Measurements from ENCODE around the gene CNOT10. TPM values are rescaled to one million over a fixed set of nuclear protein-coding genes. Genes with fewer than 3 reads are reported as not detected.
"Not testable (repeated sequence)": the region's sequence is repeated elsewhere in the genome, so short reads cannot be mapped to it uniquely, and the experiment has no call there.

The CNOT10 gene
- total RNA-seq, 1 experiment from 2014 or later, result 14.1 TPM

DNA sequence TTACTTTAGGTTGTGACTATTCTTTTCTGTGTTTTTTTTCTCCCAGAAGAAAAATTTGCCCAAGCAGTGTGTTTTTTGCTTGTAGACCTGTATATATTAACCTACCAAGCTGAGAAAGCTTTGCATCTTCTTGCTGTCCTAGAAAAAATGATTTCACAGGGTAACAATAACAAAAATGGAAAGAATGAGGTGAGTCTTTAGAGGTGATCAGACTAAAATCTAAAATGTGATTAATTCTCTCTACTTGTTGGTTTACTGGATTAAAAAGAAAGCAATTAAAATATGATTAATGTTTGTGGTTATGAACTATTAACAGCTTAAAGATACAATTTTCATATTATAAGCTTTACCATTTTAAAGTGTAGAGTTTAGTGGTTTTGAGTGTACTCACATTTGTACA is 28.2 kb downstream of the CNOT10 start:
- Histone ChIP-seq H3K27me3 (no peaks in the 10 kb centered on the region), H3K9me3 (no peaks in the 10 kb centered on the region), H3K4me3 (no peak overlapping the region), H3K36me3 (no peaks in the 10 kb centered on the region; the same call in 1 of the 2 replicates)
- DNase-seq, result no peak

DNA sequence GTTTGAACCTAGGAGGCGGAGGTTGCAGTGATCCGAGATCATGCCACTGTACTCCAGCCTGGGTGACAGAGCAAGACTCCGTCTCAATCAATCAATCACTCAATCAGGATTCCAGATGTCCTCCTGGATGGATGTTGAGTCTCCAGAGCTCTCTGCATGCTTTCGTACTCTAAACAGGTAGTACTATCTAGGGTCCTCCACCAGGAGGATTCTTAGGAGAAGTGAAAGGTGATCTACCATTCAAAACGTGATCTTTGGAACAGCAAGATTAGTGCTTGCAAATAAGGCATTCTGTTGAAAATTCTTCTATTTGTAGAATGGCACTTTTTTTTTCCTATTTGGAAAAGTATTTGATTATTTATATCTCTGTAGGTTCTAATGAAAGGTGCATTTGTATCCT is 34.3 kb downstream of the CNOT10 start:
- peaks cover 2% of the 10 kb centered on the region for H3K36me3 ChIP-seq
- no peaks in the 10 kb centered on the region for H3K9me3 ChIP-seq
- H3K27me3 ChIP-seq, result no peaks in the 10 kb centered on the region
- no peak for DNase-seq
- H3K4me3 ChIP-seq, result no peak overlapping the region

DNA sequence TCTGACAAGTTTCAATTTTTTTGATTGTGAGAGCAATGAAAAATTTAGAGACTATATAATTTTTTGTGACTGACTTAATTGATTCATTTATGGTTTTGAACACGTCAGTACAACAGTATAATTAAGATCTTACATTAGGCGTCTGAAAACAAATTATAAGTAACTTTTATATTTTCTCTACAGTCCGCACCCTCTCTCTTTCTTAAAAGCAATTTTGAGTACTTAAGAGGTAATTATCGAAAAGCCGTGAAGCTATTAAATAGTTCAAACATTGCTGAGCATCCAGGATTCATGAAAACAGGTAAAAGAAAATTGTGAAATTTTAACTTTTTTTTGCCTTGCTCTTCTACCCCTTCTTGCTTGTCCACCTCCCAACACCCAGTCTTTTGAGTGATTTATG is 34.9 kb downstream of the CNOT10 start:
- no peak for DNase-seq
- H3K27me3 ChIP-seq, result no peaks in the 10 kb centered on the region
- no peak overlapping the region for H3K4me3 ChIP-seq
- H3K36me3 ChIP-seq, result peaks cover 2% of the 10 kb centered on the region
- no peaks in the 10 kb centered on the region for H3K9me3 ChIP-seq

DNA sequence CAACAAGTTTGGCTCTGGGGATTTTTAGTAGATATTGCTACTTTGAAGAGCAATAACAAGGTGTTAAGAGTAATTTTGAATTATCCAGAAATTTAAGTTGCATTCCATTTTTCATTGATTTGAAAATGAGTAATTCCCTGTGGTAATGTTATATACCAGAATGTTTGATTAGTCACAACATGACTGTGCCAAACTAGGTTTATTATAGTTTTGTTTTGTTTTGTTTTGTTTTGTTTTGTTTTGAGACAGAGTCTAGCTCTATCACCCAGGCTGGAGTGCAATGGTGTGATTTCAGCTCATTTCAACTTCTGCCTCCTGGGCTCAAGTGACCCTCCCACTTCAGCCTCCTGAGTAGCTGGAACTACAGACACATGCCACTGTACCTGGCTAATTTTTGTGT is 40.7 kb downstream of the CNOT10 start:
- DNase-seq, result peak; percentile 9
- Histone ChIP-seq H3K4me3 (no peak overlapping the region), H3K36me3 (peaks cover 3% of the 10 kb centered on the region; the same call in 1 of the 2 replicates), H3K9me3 (no peaks in the 10 kb centered on the region), H3K27me3 (no peaks in the 10 kb centered on the region)

DNA sequence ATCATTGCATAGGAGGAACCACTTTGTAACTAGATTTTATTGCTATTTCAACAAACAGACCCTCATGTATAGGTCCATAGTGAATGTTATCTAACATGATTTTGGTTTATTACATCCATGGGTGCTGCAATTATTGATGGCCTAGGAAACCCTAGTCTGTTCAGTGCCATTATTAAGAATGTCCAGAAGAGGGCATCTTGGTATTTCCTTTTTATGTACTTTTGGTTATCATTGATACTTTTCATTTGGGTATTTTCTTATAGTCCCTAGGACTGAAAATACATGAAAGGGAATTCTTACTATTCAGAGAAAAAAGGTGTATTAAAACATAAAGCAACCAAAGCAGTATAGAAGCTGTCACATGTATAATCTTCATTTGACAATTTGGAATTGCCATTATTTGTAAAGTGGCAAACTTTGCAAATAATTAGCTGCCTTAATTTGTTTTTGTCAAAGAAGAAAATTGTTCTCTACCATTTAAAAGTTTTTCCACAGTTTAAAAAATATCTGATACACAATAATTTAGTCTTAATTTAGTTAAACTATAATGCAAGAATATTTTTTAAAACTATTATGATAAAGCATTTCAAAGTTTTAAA is 48.7 kb downstream of the CNOT10 start:
- H3K36me3 ChIP-seq, result peaks cover 6% of the 10 kb centered on the region; the same call in 1 of the 2 replicates
- H3K4me3 ChIP-seq, result no peak overlapping the region
- no peak for DNase-seq
- H3K9me3 ChIP-seq, result no peaks in the 10 kb centered on the region
- H3K27me3 ChIP-seq, result no peaks in the 10 kb centered on the region

DNA sequence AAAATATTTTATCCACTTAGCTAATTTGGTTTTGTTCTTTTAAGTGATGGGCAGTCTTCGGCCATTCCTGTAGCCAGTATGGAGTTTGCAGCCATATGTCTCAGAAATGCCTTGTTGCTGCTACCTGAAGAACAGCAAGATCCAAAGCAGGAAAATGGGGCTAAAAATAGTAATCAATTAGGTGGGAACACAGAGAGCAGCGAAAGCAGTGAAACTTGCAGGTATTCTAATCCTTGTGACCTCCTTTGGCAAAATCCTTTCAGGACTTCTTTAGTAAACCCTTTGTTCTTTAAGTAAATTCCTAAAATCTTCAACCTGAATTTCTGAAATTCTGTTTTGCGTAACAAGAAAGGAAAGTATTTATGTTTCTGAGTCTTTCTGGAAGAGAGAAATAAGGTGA is 49.8 kb downstream of the CNOT10 start:
- Histone ChIP-seq H3K4me3 (no peak overlapping the region), H3K36me3 (peaks cover 6% of the 10 kb centered on the region; the same call in 1 of the 2 replicates), H3K9me3 (no peaks in the 10 kb centered on the region), H3K27me3 (no peaks in the 10 kb centered on the region)
- DNase-seq, result no peak

DNA sequence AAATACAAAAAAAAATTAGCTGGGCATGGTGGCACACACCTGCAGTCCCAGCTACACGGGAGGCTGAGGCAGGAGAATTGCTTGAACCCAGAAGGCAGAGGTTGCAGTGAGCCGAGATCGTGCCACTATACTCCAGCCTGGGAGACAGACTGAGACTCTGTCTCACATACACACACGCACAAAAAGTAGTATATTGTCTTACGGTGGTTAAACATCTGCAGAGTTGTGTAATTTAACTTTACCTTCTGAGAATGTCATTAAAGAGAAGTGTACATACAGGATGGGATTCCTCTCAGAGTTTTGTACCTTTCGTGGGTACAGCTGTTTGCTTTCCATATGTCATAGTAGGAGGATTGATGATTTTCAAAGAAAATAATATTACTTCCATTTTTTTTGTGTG is 58.5 kb downstream of the CNOT10 start:
- not testable (repeated sequence) for H3K4me3 ChIP-seq, H3K27me3 ChIP-seq, H3K36me3 ChIP-seq, DNase-seq, H3K9me3 ChIP-seq

DNA sequence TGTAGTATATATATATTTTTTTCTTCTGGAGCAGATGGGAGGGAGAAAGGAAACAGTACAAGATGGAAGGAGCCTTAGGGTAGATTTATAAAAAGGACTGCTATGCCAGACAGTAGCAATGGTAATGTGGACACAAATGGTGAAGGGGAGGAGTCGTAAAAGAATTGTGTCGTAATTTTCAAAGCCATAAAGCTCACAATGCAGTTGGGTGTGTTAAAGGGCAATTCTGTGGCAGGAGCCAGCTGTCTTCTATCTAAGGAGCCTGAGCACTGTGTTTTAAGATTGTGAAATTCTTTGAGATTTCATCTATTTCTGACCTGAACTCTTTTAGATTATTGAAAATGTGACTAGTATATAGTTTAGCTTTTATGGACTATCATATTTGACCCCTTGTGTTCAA is 58.9 kb downstream of the CNOT10 start:
- no peak for DNase-seq
- no peaks in the 10 kb centered on the region; the same call in 1 of the 2 replicates for H3K36me3 ChIP-seq
- no peaks in the 10 kb centered on the region for H3K27me3 ChIP-seq
- no peak overlapping the region for H3K4me3 ChIP-seq
- no peaks in the 10 kb centered on the region for H3K9me3 ChIP-seq

DNA sequence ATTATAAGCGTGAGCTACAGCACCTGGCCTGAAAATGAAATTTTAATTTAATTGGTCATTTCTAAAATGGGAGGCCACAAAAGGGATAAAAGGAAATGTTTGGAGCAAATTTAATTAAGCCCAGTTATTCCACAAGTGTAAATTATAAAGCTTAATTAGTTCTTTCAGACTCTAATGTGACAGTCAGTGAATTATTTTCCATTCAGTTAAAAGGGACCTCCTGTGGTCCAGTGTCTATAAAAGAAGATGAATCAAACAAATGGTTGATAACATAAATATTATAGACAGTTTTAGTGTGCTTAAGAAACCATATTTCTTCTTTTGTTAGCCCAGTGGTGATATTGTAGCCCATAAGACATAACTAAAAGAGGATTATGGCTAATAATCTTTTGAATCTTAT is 66.4 kb downstream of the CNOT10 start:
- Histone ChIP-seq H3K27me3 (no peaks in the 10 kb centered on the region), H3K4me3 (no peak overlapping the region), H3K36me3 (no peaks in the 10 kb centered on the region), H3K9me3 (no peaks in the 10 kb centered on the region)
- DNase-seq, result no peak

DNA sequence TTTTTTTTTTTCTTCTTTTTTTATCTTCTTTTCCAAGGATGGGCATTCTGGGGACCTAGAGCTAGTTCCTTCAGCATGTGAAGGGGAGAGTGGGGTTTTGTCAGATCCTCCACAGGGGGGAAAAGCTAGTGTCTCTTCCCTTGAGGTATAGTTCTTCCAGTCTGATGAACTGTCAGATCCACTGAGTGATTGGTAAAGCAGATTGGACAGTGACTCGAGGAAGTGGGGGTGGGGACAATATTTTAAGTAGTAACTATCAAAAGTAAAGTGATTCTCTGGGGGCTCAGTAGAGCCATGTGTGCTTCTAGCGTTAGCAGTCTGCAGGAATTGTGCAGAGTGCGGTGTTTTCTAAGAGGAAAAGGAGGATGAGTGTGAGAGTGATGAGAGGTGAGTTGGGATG is 70.8 kb downstream of the CNOT10 start:
- DNase-seq, result no peak

DNA sequence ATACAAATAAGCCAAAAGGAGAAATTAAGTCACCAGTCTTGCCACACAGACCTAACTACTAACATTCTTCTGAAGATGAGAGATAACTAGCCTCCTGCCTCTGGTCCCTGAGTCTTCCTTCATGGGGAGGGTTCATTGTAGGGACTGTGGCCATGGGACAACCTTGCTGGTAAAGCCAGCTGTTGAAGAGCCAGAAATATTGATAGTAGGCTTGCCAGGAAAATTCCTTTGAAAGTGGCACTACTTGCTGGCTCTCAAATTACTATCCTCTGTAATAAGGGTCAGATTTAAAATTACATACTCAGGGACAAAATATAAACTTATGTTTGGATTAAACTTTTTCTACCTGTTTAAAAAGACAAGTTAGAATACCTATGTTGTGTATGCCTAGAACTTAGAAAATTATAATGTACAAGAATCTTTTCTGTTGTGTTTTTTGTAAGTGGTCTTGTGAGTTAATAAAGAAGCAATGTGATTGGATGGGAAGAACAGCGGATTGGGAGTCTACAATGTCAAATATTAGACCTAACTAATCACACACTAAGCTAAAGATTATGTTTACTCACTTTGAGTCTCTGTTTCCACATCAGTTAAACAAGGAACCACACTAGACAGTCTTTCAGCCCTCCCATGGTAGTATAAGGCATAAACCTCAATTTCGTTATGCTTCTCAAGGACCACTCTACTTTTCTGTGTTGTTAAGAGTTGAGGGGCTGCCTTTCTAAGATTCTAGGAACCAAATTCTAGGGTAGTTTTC is 72.8 kb downstream of the CNOT10 start:
- H3K27me3 ChIP-seq, result no peaks in the 10 kb centered on the region
- no peaks in the 10 kb centered on the region; the same call in 1 of the 2 replicates for H3K36me3 ChIP-seq
- no peak for DNase-seq
- H3K4me3 ChIP-seq, result no peak overlapping the region
- H3K9me3 ChIP-seq, result no peaks in the 10 kb centered on the region

More for the DNA sequence above, 70.8 kb downstream of the CNOT10 start:
- Histone ChIP-seq H3K27me3 (no peaks in the 10 kb centered on the region), H3K4me3 (no peak overlapping the region), H3K36me3 (no peaks in the 10 kb centered on the region; the same call in 1 of the 2 replicates), H3K9me3 (no peaks in the 10 kb centered on the region)

DNA sequence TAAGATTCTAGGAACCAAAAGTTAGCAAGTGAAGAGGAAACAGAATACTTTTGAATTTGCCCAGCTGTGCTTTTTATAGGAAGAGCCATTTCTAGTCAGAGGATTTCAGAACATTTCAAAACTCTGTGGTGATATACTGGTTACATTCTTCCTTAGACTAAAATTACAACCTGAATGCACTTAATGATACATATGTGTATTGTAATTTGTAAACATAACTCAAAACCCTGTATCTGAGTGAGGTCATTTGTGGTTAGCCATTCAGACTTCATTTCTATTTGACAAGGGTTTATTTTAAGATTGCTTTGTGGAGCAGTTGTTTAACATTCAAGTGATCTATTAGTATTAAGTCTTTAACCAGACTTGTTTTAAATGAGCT is 73.4 kb downstream of the CNOT10 start:
- H3K36me3 ChIP-seq, result no peaks in the 10 kb centered on the region; the same call in 1 of the 2 replicates
- H3K4me3 ChIP-seq, result no peak overlapping the region
- no peak for DNase-seq
- no peaks in the 10 kb centered on the region for H3K27me3 ChIP-seq
- H3K9me3 ChIP-seq, result no peaks in the 10 kb centered on the region

DNA sequence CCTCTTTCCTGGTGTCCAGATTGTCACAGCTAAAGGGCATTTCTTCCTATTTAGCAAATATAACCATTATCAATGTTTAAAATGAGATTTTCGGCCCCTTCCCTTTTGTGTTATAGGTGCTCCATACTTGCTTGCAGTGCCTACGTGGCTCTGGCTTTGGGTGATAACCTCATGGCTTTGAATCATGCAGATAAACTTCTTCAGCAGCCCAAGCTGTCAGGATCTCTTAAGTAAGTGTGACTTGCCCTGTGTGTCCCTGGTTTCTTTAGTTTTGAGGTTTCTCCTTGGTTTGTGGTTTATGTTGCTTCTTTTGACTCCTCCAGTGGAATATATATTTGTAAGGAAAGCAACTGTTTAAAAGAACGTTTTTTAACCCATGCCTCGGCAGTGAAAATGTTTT is 74.4 kb downstream of the CNOT10 start:
- Histone ChIP-seq H3K27me3 (no peaks in the 10 kb centered on the region), H3K36me3 (no peaks in the 10 kb centered on the region; the same call in 1 of the 2 replicates), H3K9me3 (no peaks in the 10 kb centered on the region), H3K4me3 (no peak overlapping the region)
- no peak for DNase-seq

DNA sequence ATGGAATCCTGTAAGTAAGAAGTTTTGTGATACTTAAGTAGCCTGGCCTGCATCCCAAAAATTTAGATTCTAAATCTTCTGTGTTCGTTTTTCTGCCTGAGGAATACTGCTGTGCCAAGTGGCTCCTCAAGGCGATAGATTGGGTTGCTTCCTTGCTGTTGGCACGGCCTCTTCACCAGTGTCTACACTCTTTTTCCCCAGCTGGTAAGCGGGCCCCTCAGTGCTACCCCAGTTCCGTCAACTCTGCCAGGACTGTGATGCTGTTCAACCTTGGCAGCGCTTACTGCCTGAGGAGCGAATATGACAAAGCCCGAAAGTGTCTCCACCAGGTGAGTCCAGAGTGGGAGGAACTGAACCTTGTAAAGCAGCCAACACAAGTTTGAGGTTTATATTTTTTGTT is 79.5 kb downstream of the CNOT10 start:
- no peaks in the 10 kb centered on the region for H3K9me3 ChIP-seq
- no peak for DNase-seq
- no peak overlapping the region for H3K4me3 ChIP-seq
- H3K27me3 ChIP-seq, result no peaks in the 10 kb centered on the region
- no peaks in the 10 kb centered on the region for H3K36me3 ChIP-seq

DNA sequence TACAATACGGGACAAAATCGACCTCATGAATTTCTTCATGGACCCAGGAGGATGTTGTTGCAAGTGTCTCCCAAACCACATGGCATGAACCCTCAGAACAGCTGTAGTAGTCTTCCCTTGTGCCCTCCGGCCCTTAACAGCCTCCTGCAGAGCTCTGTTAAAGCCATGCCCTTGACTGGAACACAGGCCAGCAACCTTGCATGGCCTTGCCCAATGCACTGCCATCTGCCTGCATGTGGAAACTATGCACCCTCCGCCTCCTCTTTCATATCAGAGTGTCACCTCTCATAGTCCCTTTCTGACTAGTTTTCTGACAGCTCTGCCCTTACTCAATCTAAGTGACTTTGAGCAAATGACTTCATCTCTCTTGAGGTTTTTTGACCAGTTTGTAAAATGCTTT is 93.4 kb downstream of the CNOT10 start:
- H3K9me3 ChIP-seq, result no peaks in the 10 kb centered on the region
- no peaks in the 10 kb centered on the region for H3K36me3 ChIP-seq
- no peak overlapping the region for H3K4me3 ChIP-seq
- no peaks in the 10 kb centered on the region for H3K27me3 ChIP-seq
- no peak for DNase-seq

DNA sequence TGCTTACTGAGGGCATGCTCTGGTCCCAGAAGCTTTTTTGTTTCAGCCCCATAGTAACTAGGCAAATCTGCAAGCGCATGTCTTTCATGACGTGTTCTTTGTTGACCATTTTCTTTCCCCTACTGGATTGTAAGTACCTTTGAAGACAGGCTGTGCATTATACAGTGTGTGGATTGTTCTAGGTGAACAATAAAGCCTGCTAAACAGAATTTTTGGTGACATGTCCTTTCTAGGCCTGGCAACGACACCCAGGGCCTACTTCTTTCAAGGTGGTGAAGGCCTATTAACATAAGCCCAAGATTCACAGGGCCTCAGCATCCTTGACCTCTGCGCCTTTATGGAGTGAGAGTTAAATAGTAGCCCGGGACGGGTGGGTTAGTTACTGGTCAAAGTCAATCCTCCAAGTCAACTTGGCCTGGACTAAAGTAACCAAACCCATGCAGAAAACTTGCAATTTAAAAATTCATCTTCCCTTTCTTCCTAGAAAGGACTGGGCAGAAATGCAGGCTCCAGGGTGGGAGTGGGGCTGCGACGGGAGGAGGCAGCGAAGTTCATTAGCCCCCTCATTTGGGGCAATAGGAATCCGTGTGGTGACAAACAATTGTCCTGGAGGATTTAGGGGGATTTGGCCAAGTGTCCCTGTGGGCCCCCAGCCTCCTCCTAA is 95.2 kb downstream of the CNOT10 start:
- Histone ChIP-seq H3K36me3 (no peaks in the 10 kb centered on the region), H3K27me3 (no peaks in the 10 kb centered on the region), H3K4me3 (no peak overlapping the region), H3K9me3 (no peaks in the 10 kb centered on the region)
- no peak for DNase-seq

DNA sequence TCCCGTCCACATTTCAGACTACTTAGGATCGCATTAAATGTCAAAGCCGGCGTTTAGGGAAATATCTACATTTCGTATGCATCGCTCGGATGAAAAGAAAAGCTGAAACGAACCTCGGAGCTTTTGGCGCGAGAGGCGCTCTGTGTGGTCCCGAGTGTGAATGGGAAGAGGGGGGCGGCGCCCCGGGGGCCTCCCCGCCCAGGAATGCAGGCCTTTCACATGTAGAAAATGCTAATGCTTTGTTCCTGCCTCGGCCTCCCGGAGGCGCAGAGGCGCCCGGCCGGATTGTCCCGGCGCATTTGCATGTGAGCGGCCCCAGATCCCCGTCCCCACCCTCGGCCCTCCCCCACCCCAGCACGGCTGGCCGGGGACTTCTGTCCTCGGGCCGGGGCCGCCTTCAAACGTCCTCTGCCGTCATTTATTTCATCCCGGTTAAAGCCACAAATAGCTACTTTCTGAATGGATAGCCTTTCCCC is 95.8 kb downstream of the CNOT10 start:
- Histone ChIP-seq H3K27me3 (no peaks in the 10 kb centered on the region), H3K36me3 (no peaks in the 10 kb centered on the region), H3K9me3 (no peaks in the 10 kb centered on the region), H3K4me3 (peak overlapping the region; percentile 55)
- peak; percentile 44 for DNase-seq
